IPS DF 19.7 (cell line): ENCODE data around the gene ECM2.
"Not testable (repeated sequence)": the region's sequence is repeated elsewhere in the genome, so short reads cannot be mapped to it uniquely, and the experiment has no call there.

Experiments
- DNase-seq: peaks from one replicate; pipeline ENCODE4 v3.0.0-alpha.2; 2013; ENCODE audit warnings: low read depth, low spot score

Gene ECM2

DNA sequence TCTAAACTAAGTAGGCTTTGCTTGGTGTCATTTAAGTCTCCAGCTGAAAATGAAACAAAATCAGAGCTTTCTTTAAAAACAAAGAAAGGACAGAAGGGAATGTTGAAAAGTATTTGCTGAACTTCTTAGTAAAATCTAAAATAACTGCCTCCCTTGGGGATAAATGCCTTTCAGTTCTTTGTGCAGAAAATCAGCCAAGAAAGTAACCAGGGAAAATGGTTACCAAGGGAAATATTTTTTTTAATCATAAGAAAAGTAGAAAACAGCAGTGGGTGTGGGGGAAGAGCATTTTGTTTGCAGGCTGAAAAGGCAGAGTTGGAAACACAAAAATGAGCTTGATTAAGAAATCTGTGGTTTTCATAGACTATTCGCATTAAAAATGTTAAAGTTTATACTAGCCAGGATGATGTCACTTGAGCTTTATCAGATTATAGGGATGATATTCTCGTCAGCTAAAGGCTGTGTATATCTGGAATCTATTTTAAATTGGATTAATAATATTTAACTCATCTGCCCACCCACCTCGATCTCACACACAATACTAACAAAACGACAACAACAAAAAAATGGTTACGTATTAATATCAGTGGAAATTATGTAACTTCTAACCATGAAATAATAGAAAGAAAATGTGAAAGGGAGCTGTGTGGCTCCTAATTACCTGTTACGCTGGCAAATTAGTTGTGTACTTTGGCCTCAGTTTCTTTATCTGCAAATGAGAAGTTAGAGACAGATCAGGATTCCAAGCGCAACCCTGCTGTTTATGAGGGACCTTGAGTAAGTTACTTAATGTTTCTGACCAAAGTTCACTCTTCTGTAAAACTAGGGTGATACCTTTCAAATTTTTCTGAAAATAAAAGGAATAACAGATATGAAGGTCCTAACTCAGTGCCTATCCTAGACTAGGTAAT lies at the start of gene ECM2:
TSS of gene ECM2 (minus strand) at position 51 of the 911 bp plus-strand sequence. CDS start 13,124 bp downstream, outside the sequence.
- no peak for DNase-seq

DNA sequence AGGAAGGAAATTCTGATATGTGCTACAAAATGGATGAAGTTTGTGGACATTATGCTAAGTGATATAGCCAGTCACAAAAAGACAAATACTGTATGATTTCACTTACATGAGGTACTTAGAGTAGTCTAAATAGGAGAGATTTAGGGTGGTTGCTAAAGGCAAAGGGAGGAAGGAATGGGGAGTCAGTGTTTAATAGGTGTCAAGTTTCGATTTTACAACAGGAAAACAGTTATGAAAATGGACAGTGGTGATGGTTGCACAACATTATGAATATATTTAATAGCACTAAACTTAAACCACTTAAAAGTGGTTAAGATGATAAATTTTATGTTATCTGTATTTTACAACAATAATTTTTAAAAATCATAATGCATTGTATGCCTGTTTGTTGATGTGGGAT lies 40.4 kb upstream of the ECM2 start:
- DNase-seq = no peak

GRCh38 chr9:92573612-92574011 lies 37.8 kb upstream of the ECM2 start:
- not testable (repeated sequence) for DNase-seq

DNA sequence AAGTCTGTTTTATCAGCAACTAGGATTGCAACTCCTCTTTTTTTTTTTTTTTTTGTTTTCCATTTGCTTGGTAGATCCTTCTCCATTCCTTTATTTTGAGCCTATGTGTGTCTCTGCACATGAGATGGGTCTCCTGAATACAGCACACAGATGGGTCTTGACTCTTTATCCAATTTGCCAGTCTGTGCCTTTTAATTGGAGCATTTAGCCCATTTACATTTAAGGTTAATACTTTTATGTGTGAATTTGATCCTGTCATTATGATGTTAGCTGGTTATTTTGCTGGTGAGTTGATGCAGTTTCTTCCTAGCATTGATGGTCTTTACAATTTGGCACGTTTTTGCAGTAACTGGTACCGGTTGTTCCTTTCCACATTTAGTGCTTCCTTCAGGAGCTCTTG lies 36.1 kb upstream of the ECM2 start:
- not testable (repeated sequence) for DNase-seq

- DNase-seq = no peak
Observed at GRCh38 chr9:92564982-92565381, 29.2 kb upstream of the ECM2 start.

- no peak for DNase-seq
Observed at GRCh38 chr9:92564504-92564903, 28.7 kb upstream of the ECM2 start.

- no peak for DNase-seq
Observed at GRCh38 chr9:92563116-92564100, 27.6 kb upstream of the ECM2 start.

DNA sequence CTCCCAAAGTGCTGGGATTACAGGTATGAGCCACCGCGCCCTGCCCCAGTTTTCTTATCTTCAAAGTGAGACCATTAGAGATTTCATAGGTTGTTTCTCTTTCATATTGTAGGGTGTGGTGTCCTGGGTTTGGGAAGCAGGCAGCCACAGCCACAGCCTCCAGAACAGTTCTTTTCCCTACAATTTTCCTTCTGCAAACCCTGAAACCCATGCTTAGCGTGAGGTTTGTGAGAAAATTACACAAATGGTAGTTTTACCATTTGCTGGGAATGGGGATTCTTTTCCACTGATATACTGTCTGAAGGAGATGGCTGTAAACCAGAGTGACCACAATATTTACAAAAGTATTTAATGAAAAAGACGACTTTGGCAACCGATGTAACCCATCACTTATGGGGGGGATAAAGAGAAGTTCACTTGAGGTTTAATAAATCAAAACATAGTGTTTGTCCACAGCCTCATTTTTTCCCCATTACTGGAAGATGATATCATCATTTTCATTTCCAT lies 26.7 kb upstream of the ECM2 start:
- no peak for DNase-seq

DNA sequence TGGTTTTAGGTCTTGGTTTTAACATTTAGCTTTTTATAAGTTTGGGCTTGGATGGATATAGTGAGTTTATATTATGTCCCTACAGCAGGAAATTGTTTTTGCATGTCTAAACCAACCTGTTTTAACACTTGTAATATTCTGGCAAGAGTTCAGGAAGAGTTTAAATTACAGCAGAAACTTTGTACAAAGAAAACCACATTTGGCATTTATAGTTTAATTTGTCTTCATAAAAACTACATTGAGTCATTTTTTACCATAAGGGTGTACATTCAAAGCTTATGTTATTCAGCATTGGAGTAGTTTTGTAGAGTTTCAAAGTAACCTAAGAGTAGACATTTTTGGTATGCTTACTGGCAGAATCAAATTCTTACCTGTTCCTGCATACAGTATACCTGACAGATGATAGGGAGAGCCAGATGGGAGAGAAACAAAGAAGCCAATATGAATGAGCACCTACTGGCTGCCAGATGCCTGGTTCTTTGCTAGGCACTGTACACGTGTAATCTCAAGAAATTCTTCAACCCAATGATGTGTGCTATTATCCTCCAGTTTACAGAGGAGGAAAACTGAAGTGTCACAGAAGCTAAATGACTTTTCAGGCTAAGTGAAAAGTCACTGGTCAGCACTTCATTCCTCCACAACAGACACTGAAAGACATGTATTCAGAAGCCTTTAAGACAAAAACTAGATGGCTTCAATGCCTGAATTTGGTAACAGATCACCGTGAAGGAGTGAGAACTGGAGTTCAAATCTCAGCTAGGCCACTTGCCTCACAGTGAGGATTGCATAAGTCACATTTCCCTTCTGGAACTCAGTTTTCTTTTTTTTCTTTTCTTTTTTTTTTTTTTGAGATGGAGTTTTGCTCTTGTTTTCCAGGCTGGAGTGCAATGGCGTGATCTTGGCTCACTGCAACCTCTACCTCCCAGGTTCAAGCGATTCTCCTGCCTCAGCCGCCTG lies 25.9 kb upstream of the ECM2 start:
- no peak for DNase-seq

DNA sequence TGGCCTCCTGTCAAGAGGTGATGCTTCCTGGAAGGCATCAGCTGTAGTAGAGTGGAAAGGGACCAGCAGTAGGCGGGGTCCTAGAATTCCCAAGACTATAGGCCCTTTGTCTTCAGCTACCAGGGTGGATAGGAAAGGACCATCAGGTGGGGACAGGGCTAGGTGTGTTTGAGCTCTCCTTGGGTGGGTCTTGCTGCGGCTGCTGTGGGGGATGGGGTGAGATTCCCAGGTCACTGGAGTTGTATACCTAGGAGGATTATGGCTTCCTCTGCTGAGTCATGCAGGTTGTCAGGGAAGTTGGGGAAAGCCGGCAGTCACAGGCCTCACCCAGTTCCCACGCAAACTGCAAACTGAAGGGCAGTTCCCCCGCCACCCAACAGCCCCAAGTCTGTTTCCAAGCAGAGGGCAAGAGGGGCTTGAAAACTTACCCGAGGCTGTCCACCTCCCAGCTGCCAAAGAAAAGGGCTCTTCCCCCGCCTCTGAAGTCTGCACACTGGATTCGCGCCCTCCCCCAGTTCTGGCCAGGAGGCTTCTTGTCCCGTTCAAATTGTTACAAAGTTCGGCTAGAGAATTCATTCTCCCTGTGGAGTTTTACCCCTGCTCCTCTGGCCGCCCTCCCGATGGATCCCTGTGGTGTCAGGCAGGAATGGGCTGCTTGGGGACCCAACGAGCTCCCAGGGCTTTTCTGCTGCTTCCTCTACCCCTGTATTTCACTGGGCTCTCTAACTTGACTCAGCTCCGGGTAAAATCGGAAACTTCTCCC lies 23.0 kb upstream of the ECM2 start:
- DNase-seq = no peak

DNA sequence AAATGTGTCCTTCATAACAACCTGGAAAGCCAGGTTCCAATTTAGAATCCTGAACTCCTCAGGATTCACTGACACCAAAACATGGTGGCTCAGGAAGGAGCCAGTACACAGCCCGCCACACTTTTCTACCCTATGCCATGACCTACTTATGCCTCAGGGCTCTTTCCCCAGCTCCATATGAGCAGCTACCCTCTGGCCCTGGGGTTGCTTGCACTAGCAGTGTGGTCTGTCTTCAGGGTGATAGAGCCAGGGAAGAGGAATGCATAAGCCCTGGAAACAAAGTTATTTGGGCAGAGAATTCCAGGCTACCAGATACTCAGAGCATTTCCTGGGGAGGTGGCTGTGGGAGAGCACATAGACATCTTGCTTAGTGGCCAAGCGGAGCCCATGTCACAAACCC lies 15.0 kb upstream of the ECM2 start:
- no peak for DNase-seq

GRCh38 chr9:92547356-92547755 lies 11.6 kb upstream of the ECM2 start:
- no peak for DNase-seq

DNA sequence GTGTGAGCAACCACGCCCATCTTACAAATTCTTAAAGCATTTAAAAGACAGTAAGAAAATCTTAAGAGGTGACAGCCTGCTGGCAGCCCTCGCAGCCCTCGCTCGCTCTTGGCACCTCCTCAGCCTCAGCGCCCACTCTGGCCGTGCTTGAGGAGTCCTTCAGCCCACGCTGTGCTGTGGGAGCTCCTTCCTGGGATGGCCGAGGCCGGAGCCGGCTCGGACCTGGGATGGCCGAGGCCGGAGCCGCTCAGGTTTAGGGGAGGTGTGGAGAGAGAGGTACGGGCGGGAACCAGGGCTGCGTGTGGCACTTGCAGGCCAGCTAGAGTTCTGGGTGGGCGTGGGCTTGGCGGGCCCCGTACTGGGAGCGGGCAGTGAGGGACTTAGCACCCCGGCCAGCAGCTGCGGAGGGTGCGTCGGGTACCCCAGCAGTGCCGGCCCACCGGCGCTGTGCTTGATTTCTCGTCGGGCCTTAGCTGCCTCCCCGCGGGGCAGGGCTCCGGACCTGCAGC lies 9.3 kb upstream of the ECM2 start:
- DNase-seq = no peak

DNA sequence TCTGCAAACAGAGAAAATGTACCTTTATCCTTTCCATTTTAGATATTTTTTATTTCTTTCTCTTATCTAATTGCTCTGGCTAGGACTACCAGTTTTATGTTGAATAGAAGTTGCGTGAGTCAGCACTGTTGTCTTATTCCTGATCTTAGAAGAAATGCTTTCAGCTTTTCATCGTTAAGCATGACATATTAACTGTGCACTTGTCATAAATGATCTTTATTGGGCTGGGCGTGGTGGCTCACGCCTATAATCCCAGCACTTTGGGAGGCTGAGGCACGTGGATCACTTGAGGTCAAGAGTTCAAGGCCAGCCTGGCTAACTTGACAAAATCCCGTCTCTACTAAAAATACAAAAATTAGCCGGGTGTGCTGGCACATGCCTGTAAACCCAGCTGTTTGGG lies 8.2 kb upstream of the ECM2 start:
- DNase-seq = no peak

DNA sequence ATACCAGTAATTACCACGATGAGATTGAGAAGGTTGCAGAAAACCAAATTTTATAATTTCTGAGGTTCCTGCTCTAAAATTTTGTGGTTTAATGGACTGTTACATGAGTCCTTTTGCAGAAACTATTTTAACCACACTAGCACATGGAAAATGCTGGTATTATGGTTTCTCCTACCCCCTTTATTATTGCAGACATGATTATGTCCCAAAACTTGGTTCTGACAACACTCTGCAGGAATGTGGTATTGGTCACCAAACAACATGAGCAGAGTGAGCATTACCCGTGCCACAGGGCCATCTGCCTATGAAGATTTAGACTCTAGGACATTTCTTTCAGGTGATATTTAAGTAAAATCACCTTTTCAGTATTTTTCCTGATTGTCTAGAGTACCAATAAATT lies 2.8 kb upstream of the ECM2 start:
- no peak for DNase-seq

DNA sequence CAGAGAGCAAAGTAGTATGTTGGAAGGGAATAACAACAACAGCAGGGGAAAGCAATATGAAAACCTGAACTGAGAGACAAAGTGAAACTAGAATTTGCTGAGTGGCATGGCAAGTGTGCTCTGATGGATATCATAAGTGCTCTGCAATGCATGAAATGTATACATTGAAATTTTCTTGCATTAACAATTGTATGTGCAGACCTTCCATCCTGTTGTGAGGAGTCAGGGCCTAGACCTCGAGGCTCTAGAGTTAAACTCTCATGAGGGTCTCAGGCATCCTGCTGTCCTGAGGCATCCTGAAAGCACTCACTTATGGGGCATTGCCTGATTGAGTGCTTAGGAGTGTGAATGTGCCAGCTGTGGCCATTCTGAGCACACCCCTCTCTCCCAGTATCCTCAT lies 1.1 kb downstream of the ECM2 start:
- DNase-seq = no peak

DNA sequence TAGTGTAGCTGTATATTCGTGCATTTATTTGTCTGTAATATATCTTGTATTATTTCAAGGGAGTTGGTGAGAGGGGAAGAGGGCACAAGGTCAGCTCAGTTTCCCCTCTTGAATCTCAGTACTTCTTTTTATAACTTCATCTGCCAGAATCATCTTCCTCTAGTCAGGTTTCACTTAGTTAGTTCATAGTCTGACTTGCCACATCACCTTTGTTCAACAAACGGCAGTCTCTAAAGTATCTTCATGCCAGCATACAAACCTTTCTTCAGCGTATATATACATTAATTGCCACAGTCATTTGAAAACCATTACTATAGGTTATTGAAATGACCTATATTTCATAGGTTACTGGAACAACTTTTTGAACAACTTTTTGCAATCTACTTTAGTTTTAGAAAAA lies 1.6 kb downstream of the ECM2 start:
- DNase-seq = no peak

DNA sequence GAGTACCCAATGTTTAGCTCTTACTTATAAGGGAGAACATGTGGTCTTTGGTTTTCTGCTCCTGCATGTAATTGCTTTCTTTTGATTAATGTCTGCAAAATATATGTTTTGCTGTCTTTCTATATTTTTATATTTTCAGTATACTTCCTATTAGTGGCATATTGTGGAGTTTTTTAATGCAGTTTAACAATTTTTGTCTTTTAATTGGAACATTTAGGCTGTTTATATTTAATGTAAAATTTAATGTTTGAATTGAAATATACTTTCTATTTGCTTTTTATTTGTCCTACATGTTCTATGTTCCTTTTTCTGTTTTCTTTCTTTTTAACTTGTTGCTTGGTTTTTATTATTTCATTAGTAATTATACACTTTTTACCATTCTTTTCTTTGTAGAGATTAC lies 4.9 kb downstream of the ECM2 start:
- DNase-seq = no peak

- DNase-seq = no peak
Observed at GRCh38 chr9:92529124-92529523, 6.7 kb downstream of the ECM2 start.

GRCh38 chr9:92528522-92528849 lies 7.3 kb downstream of the ECM2 start:
- no peak for DNase-seq
